ENCODE results near the gene EFNA2. TPM values are rescaled to one million over a fixed set of nuclear protein-coding genes. Genes with fewer than 3 reads are reported as not detected.
A peak's percentile ranks its signal among the peaks of the same experiment; 100 is the strongest.

EFNA2 gene
- total RNA-seq, 1 experiment from 2014 or later = 12.2 TPM

GRCh38 chr19:1276628-1277022 lies 9.0 kb upstream of the EFNA2 start (continued):
- TF ChIP-seq, protein P1, sequence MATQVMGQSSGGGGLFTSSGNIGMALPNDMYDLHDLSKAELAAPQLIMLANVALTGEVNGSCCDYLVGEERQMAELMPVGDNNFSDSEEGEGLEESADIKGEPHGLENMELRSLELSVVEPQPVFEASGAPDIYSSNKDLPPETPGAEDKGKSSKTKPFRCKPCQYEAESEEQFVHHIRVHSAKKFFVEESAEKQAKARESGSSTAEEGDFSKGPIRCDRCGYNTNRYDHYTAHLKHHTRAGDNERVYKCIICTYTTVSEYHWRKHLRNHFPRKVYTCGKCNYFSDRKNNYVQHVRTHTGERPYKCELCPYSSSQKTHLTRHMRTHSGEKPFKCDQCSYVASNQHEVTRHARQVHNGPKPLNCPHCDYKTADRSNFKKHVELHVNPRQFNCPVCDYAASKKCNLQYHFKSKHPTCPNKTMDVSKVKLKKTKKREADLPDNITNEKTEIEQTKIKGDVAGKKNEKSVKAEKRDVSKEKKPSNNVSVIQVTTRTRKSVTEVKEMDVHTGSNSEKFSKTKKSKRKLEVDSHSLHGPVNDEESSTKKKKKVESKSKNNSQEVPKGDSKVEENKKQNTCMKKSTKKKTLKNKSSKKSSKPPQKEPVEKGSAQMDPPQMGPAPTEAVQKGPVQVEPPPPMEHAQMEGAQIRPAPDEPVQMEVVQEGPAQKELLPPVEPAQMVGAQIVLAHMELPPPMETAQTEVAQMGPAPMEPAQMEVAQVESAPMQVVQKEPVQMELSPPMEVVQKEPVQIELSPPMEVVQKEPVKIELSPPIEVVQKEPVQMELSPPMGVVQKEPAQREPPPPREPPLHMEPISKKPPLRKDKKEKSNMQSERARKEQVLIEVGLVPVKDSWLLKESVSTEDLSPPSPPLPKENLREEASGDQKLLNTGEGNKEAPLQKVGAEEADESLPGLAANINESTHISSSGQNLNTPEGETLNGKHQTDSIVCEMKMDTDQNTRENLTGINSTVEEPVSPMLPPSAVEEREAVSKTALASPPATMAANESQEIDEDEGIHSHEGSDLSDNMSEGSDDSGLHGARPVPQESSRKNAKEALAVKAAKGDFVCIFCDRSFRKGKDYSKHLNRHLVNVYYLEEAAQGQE (IDR thresholded peaks at IDR 0.05; ENCODE audit: low read depth) = no peak
- TF ChIP-seq ELF1 (IDR thresholded peaks at IDR 0.05; ENCODE audit: borderline replicate concordance, low read depth) (no peak), POLR2AphosphoS5 (IDR thresholded peaks at IDR 0.05; ENCODE audit: low read depth, low read length) (no peak), RAD21 (IDR thresholded peaks at IDR 0.05; ENCODE audit: low read depth) (no peak), CBX3 (IDR thresholded peaks at IDR 0.05; ENCODE audit: low read depth) (no peak), CEBPB (IDR thresholded peaks at IDR 0.05; ENCODE audit: low read depth) (no peak), ZFX (IDR thresholded peaks at IDR 0.05) (no peak), POLR2A (IDR thresholded peaks at IDR 0.05; ENCODE audit: borderline replicate concordance, extremely low read depth, insufficient read depth, insufficient read length) (no peak), SP1 (IDR thresholded peaks at IDR 0.05; ENCODE audit: low read depth) (no peak)

GRCh38 chr19:1277061-1277460 lies 8.6 kb upstream of the EFNA2 start:
- no TSS peak for BruUV-seq (replicated peaks)
- ChIA-PET POLR2A (no interaction called here), CTCF (no interaction called here), RAD21 (ENCODE audit: low non-redundant PET in 1 of 2, low total read pairs in 2 of 2, uncharacterized antibody in 2 of 2, unreplicated experiment in 2 of 2) (no interaction called here)
- Histone ChIP-seq H3K9me3 (ENCODE audit: control insufficient read depth in 1 of 2, insufficient read depth in 1 of 2, low read depth in 1 of 2, low read length in 2 of 2) (no peaks in the 10 kb centered on the region), H4K20me1 (ENCODE audit: insufficient read depth) (no peaks in the 10 kb centered on the region), H3K9ac (ENCODE audit: low read length) (peak overlapping the region; percentile 97), H3K9me2 (ENCODE audit: insufficient read depth) (no peaks in the 10 kb centered on the region), H3K27me3 (ENCODE audit: insufficient read depth, low read length) (no peaks in the 10 kb centered on the region), H3K27ac (ENCODE audit: low read depth, low read length) (peak overlapping the region; percentile 100), H3K4me2 (ENCODE audit: low read length) (peak overlapping the region; percentile 99), H3K4me1 (ENCODE audit: control insufficient read depth in 1 of 2, insufficient read depth in 2 of 2, low read length in 2 of 2) (peaks cover 17 to 40% of the 10 kb centered on the region in 2 experiments), H3K79me2 (ENCODE audit: insufficient read depth, low read length) (peaks cover 46% of the 10 kb centered on the region), H2AFZ (ENCODE audit: low read depth, low read length, poor library complexity, severe bottlenecking) (no peak overlapping the region), H3K4me3 (replicated peaks in 1 of 2; ENCODE audit: low read depth in 1 of 2, low read length in 2 of 2) (peak overlapping the region in 1 of 2 experiments; percentile 85; a peak in 3 of 4 replicates), H3K36me3 (ENCODE audit: control insufficient read depth in 1 of 2, insufficient read depth in 2 of 2, low read length in 2 of 2) (peaks cover 18 to 26% of the 10 kb centered on the region in 2 experiments; a peak in 3 of 4 replicates)
- no peak for TF ChIP-seq TCF7L2 (IDR thresholded peaks at IDR 0.05; ENCODE audit: borderline replicate concordance, extremely low read depth, insufficient read depth, insufficient read length)
- DNase-seq (ENCODE audit: low read depth, low spot score) (no peak), ATAC-seq (no peak)
- intact Hi-C loops (cut with micrococcal nuclease) = loop anchor here (10.0 kb wide), 1 partner anchor 128 kb away; the partner anchor contains the start of genes DAZAP1 and GAMT
